Nephron progenitor cell (in vitro differentiated cells): ENCODE data around the gene NAPA.

Experiments
- DNase-seq: peaks from one replicate; pipeline ENCODE4 v3.0.0; 2021
- H3K27ac Mint-ChIP-seq: 2 replicates; pipeline ENCODE4 v1.8.0; 2021; ENCODE audit warnings: mild to moderate bottlenecking, moderate library complexity, mixed read lengths
- H3K27me3 Mint-ChIP-seq: 2 replicates; pipeline ENCODE4 v1.8.0; 2021; ENCODE audit warnings: mild to moderate bottlenecking, low read depth, mixed read lengths; ENCODE audit not compliant: poor library complexity
- H3K36me3 Mint-ChIP-seq: 2 replicates; pipeline ENCODE4 v1.8.0; 2021; ENCODE audit warnings: low read depth, mixed read lengths
- H3K4me1 Mint-ChIP-seq: 2 replicates; pipeline ENCODE4 v1.8.0; 2021; ENCODE audit warnings: mixed read lengths
- H3K4me3 Mint-ChIP-seq: 2 replicates; pipeline ENCODE4 v1.8.0; 2021; ENCODE audit warnings: mild to moderate bottlenecking, moderate library complexity, mixed read lengths
- H3K9me3 Mint-ChIP-seq: 2 replicates; pipeline ENCODE4 v1.8.0; 2021; ENCODE audit warnings: mild to moderate bottlenecking, moderate library complexity, mixed read lengths
- CTCF ChIP-seq: fragments of 200-600 bp; sonication (generic); IDR thresholded peaks from 2 replicates; pipeline ENCODE4 v1.5.0; 2021; ENCODE audit warnings: antibody characterized with exemption

Gene NAPA

GRCh38 chr19:47514151-47514868 lies 553 bp downstream of the NAPA start:
- Mint-ChIP-seq H3K9me3 (no peaks in the 10 kb centered on the region), H3K4me1 (peaks cover 42% of the 10 kb centered on the region), H3K27me3 (peaks cover 12% of the 10 kb centered on the region), H3K4me3 (peak overlapping the region; percentile 98), H3K36me3 (no peaks in the 10 kb centered on the region), H3K27ac (peak overlapping the region; percentile 100)
- no peak for TF ChIP-seq CTCF
- DNase-seq: peak; percentile 33

- DNase-seq: no peak
- TF ChIP-seq CTCF: no peak
- peaks cover 6% of the 10 kb centered on the region for H3K27me3 Mint-ChIP-seq
- no peaks in the 10 kb centered on the region for H3K9me3 Mint-ChIP-seq
- H3K27ac Mint-ChIP-seq: peak overlapping the region; percentile 13
- H3K4me3 Mint-ChIP-seq: peak overlapping the region; percentile 98
- H3K4me1 Mint-ChIP-seq: peaks cover 42% of the 10 kb centered on the region
- no peaks in the 10 kb centered on the region for H3K36me3 Mint-ChIP-seq
Observed at GRCh38 chr19:47512948-47513319, 1.9 kb downstream of the NAPA start.

GRCh38 chr19:47512183-47512947 lies 2.5 kb downstream of the NAPA start:
- DNase-seq: no peak
- peaks cover 5% of the 10 kb centered on the region for H3K27me3 Mint-ChIP-seq
- no peaks in the 10 kb centered on the region for H3K9me3 Mint-ChIP-seq
- no peaks in the 10 kb centered on the region for H3K36me3 Mint-ChIP-seq
- peaks cover 42% of the 10 kb centered on the region for H3K4me1 Mint-ChIP-seq
- TF ChIP-seq CTCF: no peak
- peak overlapping the region; percentile 59 for H3K27ac Mint-ChIP-seq
- peak overlapping the region; percentile 98 for H3K4me3 Mint-ChIP-seq

GRCh38 chr19:47511681-47512080 lies 3.2 kb downstream of the NAPA start:
- Mint-ChIP-seq H3K4me3 (no peak overlapping the region), H3K27me3 (peaks cover 3% of the 10 kb centered on the region)

GRCh38 chr19:47511128-47511517 lies 3.7 kb downstream of the NAPA start:
- no peak for DNase-seq
- H3K4me1 Mint-ChIP-seq: peaks cover 42% of the 10 kb centered on the region
- peaks cover 3% of the 10 kb centered on the region for H3K27me3 Mint-ChIP-seq
- no peak overlapping the region for H3K27ac Mint-ChIP-seq
- H3K9me3 Mint-ChIP-seq: no peaks in the 10 kb centered on the region
- no peaks in the 10 kb centered on the region for H3K36me3 Mint-ChIP-seq
- no peak for TF ChIP-seq CTCF
- H3K4me3 Mint-ChIP-seq: no peak overlapping the region

More at GRCh38 chr19:47511681-47512080, 3.2 kb downstream of the NAPA start:
- Mint-ChIP-seq H3K27ac (peak overlapping the region; percentile 59), H3K9me3 (no peaks in the 10 kb centered on the region), H3K4me1 (peaks cover 42% of the 10 kb centered on the region), H3K36me3 (no peaks in the 10 kb centered on the region)
- no peak for TF ChIP-seq CTCF
- DNase-seq: no peak
